Measurements from ENCODE around the gene CYTH2.

Gene CYTH2

GRCh38 chr19:48473161-48473966 lies 4.2 kb downstream of the CYTH2 start:
- no peak for TF ChIP-seq CTCF (conservative IDR thresholded peaks at IDR 0.05; ENCODE audit: low read depth)
- H3K27ac ChIP-seq = peak overlapping the region; percentile 98
- DNase-seq (ENCODE audit: low spot score) = no peak
- ChIA-PET CTCF (interaction anchor here (0.7 kb wide), 1 partner anchor 235 kb away, joined by 3 read pairs; no protein-coding TSS in a partner anchor), POLR2A (ENCODE audit: low non-redundant PET) (no interaction called here)

GRCh38 chr19:48474084-48474592 lies 5.0 kb downstream of the CYTH2 start:
- peak overlapping the region; percentile 98 for H3K27ac ChIP-seq
- DNase-seq (ENCODE audit: low spot score) = no peak
- TF ChIP-seq CTCF (conservative IDR thresholded peaks at IDR 0.05; ENCODE audit: low read depth) = no peak
- ChIA-PET POLR2A (ENCODE audit: low non-redundant PET) (no interaction called here), CTCF (no interaction called here)

- peak overlapping the region; percentile 98 for H3K27ac ChIP-seq
- POLR2A ChIA-PET (ENCODE audit: low non-redundant PET) = no interaction called here
- no peak for DNase-seq (ENCODE audit: low spot score)
- CTCF ChIA-PET = interaction anchor here (1.3 kb wide), 1 partner anchor 14 kb away, joined by 3 read pairs; no protein-coding TSS in a partner anchor
- TF ChIP-seq CTCF (conservative IDR thresholded peaks at IDR 0.05; ENCODE audit: low read depth) = no peak
Observed at GRCh38 chr19:48475369-48476068, 6.3 kb downstream of the CYTH2 start.

GRCh38 chr19:48476176-48476575 lies 7.0 kb downstream of the CYTH2 start:
- TF ChIP-seq CTCF (conservative IDR thresholded peaks at IDR 0.05; ENCODE audit: low read depth) = no peak
- ChIA-PET POLR2A (ENCODE audit: low non-redundant PET) (no interaction called here), CTCF (interaction anchor here (1.3 kb wide), 1 partner anchor 13 kb away, joined by 3 read pairs; no protein-coding TSS in a partner anchor)
- DNase-seq (ENCODE audit: low spot score) = no peak
- peak overlapping the region; percentile 98 for H3K27ac ChIP-seq

GRCh38 chr19:48477067-48477685 lies 8.0 kb downstream of the CYTH2 start:
- ChIA-PET POLR2A (ENCODE audit: low non-redundant PET) (no interaction called here), CTCF (no interaction called here)
- no peak for DNase-seq (ENCODE audit: low spot score)
- TF ChIP-seq CTCF (conservative IDR thresholded peaks at IDR 0.05; ENCODE audit: low read depth) = no peak
- peak overlapping the region; percentile 98 for H3K27ac ChIP-seq

- DNase-seq (ENCODE audit: low spot score) = no peak
- peak overlapping the region; percentile 98 for H3K27ac ChIP-seq
- no peak for TF ChIP-seq CTCF (conservative IDR thresholded peaks at IDR 0.05; ENCODE audit: low read depth)
- POLR2A ChIA-PET (ENCODE audit: low non-redundant PET) = no interaction called here
- CTCF ChIA-PET = no interaction called here
Observed at GRCh38 chr19:48477698-48478338, 8.6 kb downstream of the CYTH2 start.
